Measurements from ENCODE around the gene WWOX.

WWOX gene

DNA sequence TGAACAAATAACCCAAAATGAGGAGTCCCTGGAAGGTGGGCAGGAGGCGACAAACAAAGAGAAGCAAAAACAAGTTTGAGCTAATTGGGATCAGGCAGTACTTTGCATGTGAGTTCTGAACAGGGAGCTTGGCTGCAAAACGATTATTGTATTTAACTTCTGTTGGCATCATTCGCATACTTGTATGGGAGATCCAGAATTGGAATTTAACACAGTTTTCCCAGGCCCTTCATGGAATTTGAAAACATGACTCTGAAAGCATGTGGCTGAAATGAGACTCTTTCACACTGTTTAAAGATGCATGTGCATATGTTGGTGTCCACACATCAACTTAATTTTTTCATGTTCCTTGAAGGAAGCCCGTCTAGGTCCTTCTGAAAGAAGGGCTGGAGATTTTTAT lies 674.3 kb downstream of the WWOX start:
- no peak for DNase-seq
- no peak for TF ChIP-seq CTCF (IDR thresholded peaks at IDR 0.05)
- no peak overlapping the region for H3K4me3 ChIP-seq
- intact Hi-C loops (cut with DNase I; ENCODE audit: low total_unique reads): loop anchor here (5.0 kb wide), 1 partner anchor 651 kb away; no protein-coding TSS in a partner anchor
- no peaks in the 10 kb centered on the region for H3K9me3 ChIP-seq
- no peaks in the 10 kb centered on the region for H3K36me3 ChIP-seq
- peaks cover 0 to 8% (median 5%) of the 10 kb centered on the region in 4 donors for H3K4me1 ChIP-seq
- H3K27me3 ChIP-seq: no peaks in the 10 kb centered on the region
- no peak overlapping the region for H3K27ac ChIP-seq

DNA sequence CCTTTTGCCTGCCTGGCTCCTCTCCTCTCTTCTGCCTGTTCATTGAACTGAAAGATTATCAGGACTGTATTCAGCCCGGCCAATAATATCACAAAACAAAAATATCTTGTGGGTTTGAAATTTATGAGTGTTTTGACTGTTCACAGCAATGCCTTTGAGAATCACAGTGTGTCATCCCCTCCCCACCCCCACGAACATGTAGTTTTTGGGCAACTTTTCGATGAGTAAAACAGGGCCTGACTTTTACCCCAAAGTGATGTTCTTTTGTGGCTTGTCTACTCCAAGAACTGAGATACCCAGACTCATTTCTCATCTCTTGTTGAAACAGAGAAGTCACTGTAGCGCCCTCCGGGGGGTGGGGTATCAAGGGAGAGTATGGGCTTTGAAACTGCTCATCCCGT lies 675.7 kb downstream of the WWOX start:
- H3K36me3 ChIP-seq: no peaks in the 10 kb centered on the region
- no peak overlapping the region for H3K27ac ChIP-seq
- H3K4me1 ChIP-seq: peaks cover 0 to 8% (median 5%) of the 10 kb centered on the region in 4 donors
- H3K27me3 ChIP-seq: no peaks in the 10 kb centered on the region
- H3K4me3 ChIP-seq: no peak overlapping the region
- no peak for TF ChIP-seq CTCF (IDR thresholded peaks at IDR 0.05)
- intact Hi-C loops (cut with DNase I; ENCODE audit: low total_unique reads): no loop called here
- H3K9me3 ChIP-seq: no peaks in the 10 kb centered on the region
- DNase-seq: no peak

GRCh38 chr16:78778101-78779004 lies 678.9 kb downstream of the WWOX start:
- no peak for DNase-seq
- TF ChIP-seq CTCF (IDR thresholded peaks at IDR 0.05): no peak
- Histone ChIP-seq H3K27ac (no peak overlapping the region), H3K27me3 (no peaks in the 10 kb centered on the region), H3K36me3 (no peaks in the 10 kb centered on the region), H3K9me3 (no peaks in the 10 kb centered on the region), H3K4me3 (no peak overlapping the region), H3K4me1 (no peaks in the 10 kb centered on the region)
- intact Hi-C loops (cut with DNase I; ENCODE audit: low total_unique reads): no loop called here

DNA sequence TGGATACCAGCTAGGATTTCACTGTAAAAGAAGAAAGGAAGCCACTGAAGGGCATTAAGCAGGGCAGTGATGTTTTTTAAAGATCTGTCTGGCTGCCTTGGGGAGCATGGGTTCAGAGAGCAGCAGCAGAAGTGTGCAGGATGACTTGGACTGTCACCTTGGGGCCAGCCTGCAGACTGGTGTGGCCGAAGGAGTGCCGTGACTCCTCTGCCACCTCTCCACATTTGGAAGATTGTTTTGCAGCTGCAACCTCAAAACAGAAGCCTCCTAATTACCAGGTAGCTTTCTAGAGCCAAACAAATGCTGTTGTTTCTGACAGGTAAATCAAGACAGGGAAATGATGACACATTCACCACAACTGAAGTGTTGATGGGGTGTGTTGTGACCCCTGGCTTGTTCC lies 681.4 kb downstream of the WWOX start:
- no peaks in the 10 kb centered on the region for H3K9me3 ChIP-seq
- no peaks in the 10 kb centered on the region for H3K36me3 ChIP-seq
- no peaks in the 10 kb centered on the region for H3K4me1 ChIP-seq
- no peaks in the 10 kb centered on the region for H3K27me3 ChIP-seq
- DNase-seq: no peak
- TF ChIP-seq CTCF (IDR thresholded peaks at IDR 0.05): no peak
- no peak overlapping the region for H3K4me3 ChIP-seq
- intact Hi-C loops (cut with DNase I; ENCODE audit: low total_unique reads): loop anchor here (5.0 kb wide), 1 partner anchor 894 kb away; no protein-coding TSS in a partner anchor
- H3K27ac ChIP-seq: no peak overlapping the region

DNA sequence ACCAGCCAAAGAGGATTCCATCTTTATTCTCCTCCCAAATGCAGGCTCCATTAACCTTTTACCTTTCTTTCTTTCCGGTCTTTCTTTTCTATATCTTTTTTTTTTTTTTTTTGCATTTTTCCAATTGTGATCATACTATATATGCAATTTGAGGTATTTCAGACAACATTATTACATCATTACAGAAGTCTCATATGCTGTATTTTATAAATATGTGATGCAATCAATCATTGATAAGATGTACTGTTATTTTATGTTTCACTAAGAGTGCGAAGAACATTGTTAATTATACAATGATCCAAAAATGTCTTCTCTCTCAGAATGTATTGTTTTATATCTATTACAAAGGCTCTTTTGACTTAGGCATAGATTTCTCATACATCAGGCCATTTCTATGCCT lies 683.1 kb downstream of the WWOX start:
- Histone ChIP-seq H3K27me3 (no peaks in the 10 kb centered on the region), H3K36me3 (no peaks in the 10 kb centered on the region), H3K27ac (no peak overlapping the region), H3K4me3 (no peak overlapping the region), H3K4me1 (no peaks in the 10 kb centered on the region), H3K9me3 (no peaks in the 10 kb centered on the region)
- no peak for TF ChIP-seq CTCF (IDR thresholded peaks at IDR 0.05)
- intact Hi-C loops (cut with DNase I; ENCODE audit: low total_unique reads): loop anchor here (5.0 kb wide), 1 partner anchor 895 kb away; no protein-coding TSS in a partner anchor
- no peak for DNase-seq

Data from tibial artery (tissue), 4 donors.